ENCODE results near the gene GPR108.
"Not testable (repeated sequence)": the region's sequence is repeated elsewhere in the genome, so short reads cannot be mapped to it uniquely, and the experiment has no call there.

Gene GPR108

DNA sequence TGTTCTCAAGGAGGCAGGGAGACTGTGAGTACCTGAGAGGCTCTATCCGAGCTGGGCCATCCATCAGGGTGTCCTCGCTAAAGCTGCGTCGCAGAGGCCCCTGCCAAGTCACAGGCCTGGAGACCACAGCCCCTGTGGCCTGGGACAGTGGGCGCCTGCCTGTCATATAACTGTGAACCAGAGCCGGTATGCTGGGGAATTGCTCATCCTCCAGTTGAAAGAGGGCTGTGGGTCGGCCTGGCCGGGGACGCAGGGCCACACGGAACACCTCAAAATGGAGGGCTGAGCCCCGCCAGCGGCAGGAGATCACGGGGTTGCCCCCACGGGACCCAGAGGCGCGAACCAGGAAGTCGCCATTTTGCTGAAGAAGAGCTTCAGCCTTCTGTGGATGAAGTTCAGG is 23.2 kb upstream of the GPR108 start:
- no peak for DNase-seq

DNA sequence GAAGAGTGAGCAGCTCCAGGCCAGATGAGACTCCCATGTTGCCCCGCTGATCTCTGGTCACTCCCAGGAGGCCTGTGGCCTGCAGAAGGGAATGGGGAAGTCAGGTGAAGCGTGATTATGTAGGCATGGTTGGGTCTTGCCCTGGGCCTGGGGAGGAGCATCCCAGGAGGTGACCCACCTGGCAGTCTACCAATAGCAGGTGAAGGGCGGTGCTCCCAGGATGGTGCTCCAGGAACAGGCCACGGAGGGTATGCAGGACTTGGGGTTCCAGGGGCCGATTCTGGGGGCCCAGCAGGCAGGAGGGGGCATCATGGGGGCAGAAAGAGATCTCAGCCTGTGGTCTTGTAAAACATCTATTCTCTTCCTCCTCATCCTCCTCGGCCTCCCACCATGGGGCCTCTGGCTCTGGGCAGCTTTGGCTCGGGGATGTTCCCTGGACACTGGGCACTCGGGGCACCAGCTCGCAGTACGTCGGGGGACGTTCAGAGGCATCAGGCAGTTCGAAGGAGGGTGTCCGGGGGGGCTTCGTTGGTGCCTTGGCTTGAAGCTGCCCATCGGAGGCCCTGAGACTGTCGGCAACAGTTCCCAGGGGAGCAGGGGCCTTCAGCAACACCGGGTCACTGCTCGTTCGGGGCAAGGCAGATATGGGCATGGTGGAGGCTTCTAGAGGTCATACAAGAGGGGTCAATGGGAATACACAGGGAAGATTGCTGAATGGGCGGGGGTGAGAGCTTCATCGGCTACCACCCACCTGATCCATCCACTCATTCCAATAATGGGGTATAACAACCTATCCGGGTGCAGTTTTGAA is 17.5 kb upstream of the GPR108 start:
- DNase-seq = no peak

DNA sequence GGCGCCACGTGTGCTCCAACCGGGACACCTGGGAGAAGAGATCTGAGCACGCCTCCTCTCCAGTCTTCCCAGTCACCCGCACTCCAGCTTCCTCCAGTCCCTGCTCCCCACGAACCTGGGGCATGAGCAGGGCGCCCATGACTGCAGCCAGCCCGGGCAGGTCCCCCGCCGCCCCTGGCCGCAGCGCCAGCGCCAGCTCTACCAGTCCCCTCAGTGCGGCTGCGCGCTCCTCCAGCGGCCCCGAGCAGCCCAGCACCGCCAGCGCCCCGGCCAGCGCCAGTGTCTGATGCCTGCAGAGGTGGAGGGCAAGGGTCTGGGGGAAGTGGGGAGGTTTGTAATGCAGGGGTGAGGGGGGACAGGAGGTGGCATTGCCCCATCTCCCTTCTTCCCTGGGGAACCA is 16.8 kb upstream of the GPR108 start:
- DNase-seq = no peak

DNA sequence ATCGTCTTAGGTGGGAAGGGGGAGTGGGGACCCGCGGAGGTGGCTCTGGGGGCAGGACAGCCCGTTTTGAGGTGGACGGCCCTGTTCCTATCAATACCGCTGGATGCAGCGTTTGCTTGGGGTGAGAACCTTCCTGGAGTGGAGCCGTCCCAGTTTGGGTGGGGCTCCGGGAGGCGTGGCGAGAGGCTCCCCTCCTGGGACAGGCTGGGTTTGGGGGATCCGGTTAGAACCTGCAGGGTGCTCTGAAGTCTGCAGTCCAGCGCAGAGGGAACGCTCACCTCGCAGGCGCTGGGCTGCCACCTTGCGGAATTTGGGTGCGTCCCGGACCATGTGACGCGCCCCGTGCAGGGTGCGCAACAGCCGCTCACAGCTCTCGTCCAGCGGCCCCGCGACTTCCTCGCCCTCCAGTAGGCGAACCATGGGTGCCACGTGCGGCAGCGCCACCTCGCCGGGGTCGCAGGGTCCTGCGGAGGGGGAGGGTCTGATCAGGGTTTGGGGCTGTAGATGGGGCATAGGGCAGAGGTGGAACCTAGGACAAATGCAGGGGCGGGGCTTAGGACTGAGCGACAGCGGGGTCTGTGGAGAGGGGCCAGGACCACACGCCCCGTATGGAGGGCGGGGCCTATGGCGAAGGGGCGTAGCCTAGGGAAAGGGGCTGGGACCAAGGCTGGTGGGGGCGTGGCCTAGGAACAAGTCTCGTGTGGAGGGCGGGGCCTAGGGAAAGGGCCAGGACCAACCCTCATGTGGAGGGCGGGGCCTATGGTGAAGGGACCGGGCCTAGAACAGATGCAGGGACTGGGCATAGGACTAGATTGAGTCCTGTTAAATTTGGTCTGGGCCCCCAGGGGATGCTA is 16.0 kb upstream of the GPR108 start:
- DNase-seq = peak; percentile 44 to 62 (median 55)

- DNase-seq = no peak
Observed at GRCh38 chr19:6752256-6753177, 15.1 kb upstream of the GPR108 start.

DNA sequence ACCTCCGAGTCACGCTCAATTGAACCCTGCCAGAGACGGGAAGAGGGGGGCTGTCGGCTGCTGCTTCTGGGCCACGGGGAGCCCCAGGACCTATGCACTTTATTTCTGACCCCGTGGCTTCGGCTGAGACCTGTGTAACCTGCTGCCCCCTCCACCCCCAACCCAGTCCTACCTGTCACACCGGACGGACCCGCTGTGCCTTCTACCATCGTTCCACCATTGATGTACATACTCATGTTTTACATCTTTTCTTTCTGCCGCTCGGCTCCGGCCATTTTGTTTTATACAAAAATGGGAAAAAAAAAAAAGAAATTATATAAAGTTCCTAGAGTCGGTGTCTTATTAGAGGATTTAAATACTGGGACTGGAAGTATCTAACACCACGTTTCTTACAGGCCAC is 13.8 kb upstream of the GPR108 start:
- no peak for DNase-seq

DNA sequence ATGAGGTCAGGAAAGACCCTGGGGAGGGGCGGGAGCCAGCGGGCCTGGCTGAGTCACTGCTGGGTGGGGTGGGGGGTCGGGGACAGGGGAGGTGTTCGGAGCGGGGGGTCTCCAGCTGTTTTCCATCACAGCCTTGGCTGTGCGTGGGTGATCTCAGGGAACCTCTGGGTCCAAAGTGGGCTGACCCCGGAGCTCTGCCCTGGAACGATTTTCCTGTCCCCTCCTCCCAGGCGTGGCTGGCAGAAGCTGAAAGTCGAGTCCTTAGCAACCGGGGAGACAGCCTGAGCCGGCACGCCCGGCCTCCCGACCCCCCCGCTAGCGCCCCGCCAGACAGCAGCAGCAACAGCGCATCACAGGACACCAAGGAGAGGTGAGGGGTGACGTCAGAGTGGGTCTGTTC is 12.7 kb upstream of the GPR108 start:
- DNase-seq = no peak

DNA sequence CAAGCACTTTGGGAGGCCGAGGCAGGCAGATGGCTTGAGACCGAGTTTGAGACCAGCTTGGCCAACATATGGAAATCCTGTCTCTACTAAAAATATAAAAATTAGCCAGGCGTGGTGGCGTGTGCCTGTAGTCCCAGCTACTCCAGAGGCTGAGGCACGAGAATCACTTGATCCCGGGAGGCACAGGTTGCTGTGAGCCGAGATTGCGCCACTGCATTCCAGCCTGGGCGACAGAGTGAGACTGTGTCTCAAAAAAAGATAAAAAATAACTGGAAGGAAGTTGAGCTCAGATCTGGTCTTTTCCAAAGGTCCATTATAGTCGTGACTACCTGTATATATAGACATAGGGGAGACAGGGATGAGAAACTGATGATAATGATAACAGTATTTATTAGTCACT is 11.2 kb upstream of the GPR108 start:
- not testable (repeated sequence) for DNase-seq

- no peak for DNase-seq
Observed at GRCh38 chr19:6745965-6746364, 8.6 kb upstream of the GPR108 start.

DNA sequence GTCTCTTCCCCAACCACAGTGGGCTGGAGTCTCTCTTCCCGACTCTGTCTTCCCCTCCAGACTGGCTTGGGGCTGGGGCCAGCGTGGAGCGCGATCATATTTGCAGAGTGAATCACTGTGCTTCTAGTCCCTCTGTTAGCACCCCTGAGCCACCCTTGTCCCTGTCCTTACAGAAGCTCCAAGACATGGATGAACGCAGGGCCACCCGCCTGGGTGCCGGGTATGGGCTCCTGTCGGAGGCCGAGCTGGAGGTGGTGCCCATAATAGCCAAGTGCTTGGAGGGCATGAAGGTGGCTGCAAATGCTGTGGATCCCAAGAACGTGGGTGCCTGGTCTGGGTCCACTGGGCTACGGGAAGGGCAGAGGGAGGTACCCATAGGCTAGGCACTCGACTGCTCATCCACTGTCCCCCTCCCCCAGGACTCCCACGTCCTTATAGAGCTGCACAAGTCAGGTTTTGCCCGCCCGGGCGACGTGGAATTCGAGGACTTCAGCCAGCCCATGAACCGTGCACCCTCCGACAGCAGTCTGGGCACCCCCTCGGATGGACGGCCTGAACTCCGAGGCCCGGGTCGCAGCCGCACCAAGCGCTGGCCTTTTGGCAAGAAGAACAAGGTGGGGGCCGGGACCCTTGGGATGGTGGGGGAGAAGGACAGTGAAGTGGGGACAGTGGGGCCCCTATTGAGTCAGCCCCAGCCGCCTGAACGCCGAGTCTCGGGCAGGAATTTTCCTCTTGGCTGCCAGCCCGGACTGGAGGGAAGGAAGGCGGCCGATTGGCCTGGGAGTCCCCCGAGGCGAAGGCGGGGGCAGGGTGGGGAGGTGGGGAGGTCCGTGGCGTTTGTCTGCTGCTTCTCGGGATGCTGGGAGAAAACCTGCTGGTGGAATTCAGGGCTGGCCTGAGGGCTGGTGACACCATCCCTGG is 7.3 kb upstream of the GPR108 start:
- no peak for DNase-seq

GRCh38 chr19:6743714-6744380 is 6.5 kb upstream of the GPR108 start:
- DNase-seq = no peak

GRCh38 chr19:6743066-6743465 is 5.7 kb upstream of the GPR108 start:
- no peak for DNase-seq

DNA sequence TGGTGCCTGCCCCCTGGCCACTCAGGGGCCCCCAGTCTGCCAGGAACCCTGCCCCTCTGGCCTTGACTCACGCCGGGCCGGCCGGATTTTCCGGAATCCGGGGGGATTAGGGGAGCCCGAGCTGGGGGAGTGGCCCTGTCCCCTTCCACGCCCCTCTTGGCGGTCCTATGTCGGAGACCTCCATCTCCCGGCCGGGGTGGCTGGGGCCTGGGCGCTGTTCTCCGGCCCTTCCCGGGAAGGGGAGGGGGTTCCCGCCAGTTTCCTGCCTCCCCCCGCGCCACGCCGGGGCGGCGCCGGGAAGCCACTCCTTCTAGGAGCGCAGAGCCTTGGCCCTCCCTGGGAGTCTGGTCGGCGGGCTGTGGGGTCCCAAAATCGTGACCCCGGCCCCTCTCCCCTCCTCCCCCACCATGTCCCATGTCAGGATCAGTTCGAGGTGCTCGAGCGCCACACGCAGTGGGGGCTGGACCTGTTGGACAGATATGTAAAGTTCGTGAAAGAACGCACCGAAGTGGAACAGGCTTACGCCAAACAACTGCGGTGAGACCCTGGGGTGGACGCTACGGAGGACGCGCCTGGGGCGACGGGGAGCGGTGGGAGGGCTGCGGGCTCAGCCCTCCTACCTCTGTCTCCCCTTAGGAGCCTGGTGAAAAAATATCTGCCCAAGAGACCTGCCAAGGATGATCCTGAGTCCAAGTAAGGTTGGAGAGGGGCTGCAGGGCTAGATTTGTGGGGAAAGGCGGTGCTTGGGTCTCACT is 3.4 kb upstream of the GPR108 start:
- peak in 1 of 4 experiments; percentile 13 for DNase-seq

- no peak for DNase-seq
Observed at GRCh38 chr19:6739883-6740588, 2.7 kb upstream of the GPR108 start.

DNA sequence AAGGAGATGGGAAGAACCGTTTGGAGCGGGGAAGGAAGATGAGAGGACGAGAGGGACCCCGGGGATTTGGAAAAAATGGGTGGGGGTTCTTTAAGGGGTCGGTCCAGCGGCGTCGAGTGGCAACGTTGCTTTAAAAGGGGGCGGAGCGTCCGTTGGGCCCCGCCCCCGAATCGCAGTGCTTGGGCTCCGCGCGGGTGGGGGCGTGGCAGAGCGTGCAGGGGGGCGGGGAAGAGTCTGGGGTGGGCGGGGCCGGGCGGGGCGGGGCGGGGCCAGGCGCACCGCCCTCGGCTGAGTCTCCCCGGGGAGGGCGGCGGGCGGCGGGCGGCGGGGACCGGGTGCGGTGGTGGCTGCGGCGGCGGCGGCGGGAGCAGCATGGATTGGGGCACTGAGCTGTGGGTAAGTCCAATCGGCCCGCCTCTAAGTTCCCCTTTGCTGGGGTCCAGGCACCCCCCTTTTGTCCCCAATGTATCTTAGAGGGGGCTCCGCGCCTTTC is 2.1 kb upstream of the GPR108 start, which contains the start of gene TRIP10:
Gene TRIP10 (plus strand): TSS at position 291 of the 493 bp plus-strand sequence. CDS start 82 bp downstream, at position 373.
- DNase-seq = peak; percentile 53 to 80 (median 65)

- DNase-seq = peak in 1 of 4 experiments; percentile 34
Observed at GRCh38 chr19:6738787-6739389, 1.5 kb upstream of the GPR108 start.

- peak in 3 of 4 experiments; percentile 38 to 66 (median 51) for DNase-seq
Observed at GRCh38 chr19:6737873-6738786, 750 bp upstream of the GPR108 start.

- peak in 1 of 4 experiments; percentile 44 for DNase-seq
Observed at GRCh38 chr19:6736917-6737283, 480 bp downstream of the GPR108 start.

All from activated naive CD4-positive, alpha-beta T cell (primary cell).